ENCODE data around the gene CRYAA. TPM values are rescaled to one million over a fixed set of nuclear protein-coding genes. Genes with fewer than 3 reads are reported as not detected.

Gene CRYAA
- total RNA-seq, 3 donors from 2014 or later: not detected

GRCh38 chr21:43193651-43194302, 25.0 kb downstream of the CRYAA start:
- DNase-seq (ENCODE audit: low spot score in 2 of 2): peak; percentile 57 to 64
- no peak for TF ChIP-seq POLR2AphosphoS5 (IDR thresholded peaks at IDR 0.05)
- no peak for TF ChIP-seq POLR2A (IDR thresholded peaks at IDR 0.05)
- no peak for TF ChIP-seq CTCF (IDR thresholded peaks at IDR 0.05)
- Histone ChIP-seq H3K4me1 (peaks cover 11 to 28% of the 10 kb centered on the region in 2 donors), H3K4me3 (no peak overlapping the region), H3K27me3 (no peaks in the 10 kb centered on the region), H3K27ac (peak overlapping the region; percentile 90), H3K36me3 (no peaks in the 10 kb centered on the region), H3K9me3 (no peaks in the 10 kb centered on the region)
- intact Hi-C loops (cut with DNase I; ENCODE audit: low total_unique reads): no loop called here

- Histone ChIP-seq H3K9me3 (no peaks in the 10 kb centered on the region), H3K4me3 (peak overlapping the region in 1 of 3 donors; percentile 28), H3K27ac (peak overlapping the region; percentile 90), H3K27me3 (no peaks in the 10 kb centered on the region), H3K36me3 (no peaks in the 10 kb centered on the region), H3K4me1 (peaks cover 11 to 28% of the 10 kb centered on the region in 2 donors)
- DNase-seq (ENCODE audit: low spot score in 2 of 2): peak; percentile 27 to 47
- no peak for TF ChIP-seq POLR2AphosphoS5 (IDR thresholded peaks at IDR 0.05)
- TF ChIP-seq CTCF (IDR thresholded peaks at IDR 0.05): no peak
- no peak for TF ChIP-seq POLR2A (IDR thresholded peaks at IDR 0.05)
- intact Hi-C loops (cut with DNase I; ENCODE audit: low total_unique reads): no loop called here
Measured at GRCh38 chr21:43194303-43195120, 25.7 kb downstream of the CRYAA start.

GRCh38 chr21:43195121-43196021, 26.6 kb downstream of the CRYAA start:
- H3K9me3 ChIP-seq: peaks cover 0 to 2% of the 10 kb centered on the region in 2 donors
- H3K27me3 ChIP-seq: no peaks in the 10 kb centered on the region
- H3K27ac ChIP-seq: peak overlapping the region; percentile 90
- peak; percentile 39 to 46 for DNase-seq (ENCODE audit: low spot score in 2 of 2)
- peak overlapping the region in 1 of 3 donors; percentile 28 for H3K4me3 ChIP-seq
- intact Hi-C loops (cut with DNase I; ENCODE audit: low total_unique reads): no loop called here
- no peaks in the 10 kb centered on the region for H3K36me3 ChIP-seq
- no peak for TF ChIP-seq POLR2A (IDR thresholded peaks at IDR 0.05)
- no peak for TF ChIP-seq CTCF (IDR thresholded peaks at IDR 0.05)
- TF ChIP-seq POLR2AphosphoS5 (IDR thresholded peaks at IDR 0.05): peak in 1 of 3 donors; percentile 14
- H3K4me1 ChIP-seq: peaks cover 11 to 28% of the 10 kb centered on the region in 2 donors

GRCh38 chr21:43196826-43197225, 28.0 kb downstream of the CRYAA start:
- H3K4me1 ChIP-seq: peaks cover 11 to 28% of the 10 kb centered on the region in 2 donors
- intact Hi-C loops (cut with DNase I; ENCODE audit: low total_unique reads): no loop called here
- H3K9me3 ChIP-seq: peaks cover 7 to 17% of the 10 kb centered on the region in 2 donors
- TF ChIP-seq POLR2AphosphoS5 (IDR thresholded peaks at IDR 0.05) (peak in 1 of 3 donors; percentile 53), POLR2A (IDR thresholded peaks at IDR 0.05) (no peak), CTCF (IDR thresholded peaks at IDR 0.05) (no peak)
- peak overlapping the region in 1 of 3 donors; percentile 11 for H3K4me3 ChIP-seq
- no peaks in the 10 kb centered on the region for H3K27me3 ChIP-seq
- H3K36me3 ChIP-seq: no peaks in the 10 kb centered on the region
- peak overlapping the region; percentile 90 for H3K27ac ChIP-seq
- peak; percentile 75 to 96 for DNase-seq (ENCODE audit: low spot score in 2 of 2)

Data from breast epithelium (tissue), 4 donors.